ENCODE measurements around the gene COX8A.

Gene COX8A

DNA sequence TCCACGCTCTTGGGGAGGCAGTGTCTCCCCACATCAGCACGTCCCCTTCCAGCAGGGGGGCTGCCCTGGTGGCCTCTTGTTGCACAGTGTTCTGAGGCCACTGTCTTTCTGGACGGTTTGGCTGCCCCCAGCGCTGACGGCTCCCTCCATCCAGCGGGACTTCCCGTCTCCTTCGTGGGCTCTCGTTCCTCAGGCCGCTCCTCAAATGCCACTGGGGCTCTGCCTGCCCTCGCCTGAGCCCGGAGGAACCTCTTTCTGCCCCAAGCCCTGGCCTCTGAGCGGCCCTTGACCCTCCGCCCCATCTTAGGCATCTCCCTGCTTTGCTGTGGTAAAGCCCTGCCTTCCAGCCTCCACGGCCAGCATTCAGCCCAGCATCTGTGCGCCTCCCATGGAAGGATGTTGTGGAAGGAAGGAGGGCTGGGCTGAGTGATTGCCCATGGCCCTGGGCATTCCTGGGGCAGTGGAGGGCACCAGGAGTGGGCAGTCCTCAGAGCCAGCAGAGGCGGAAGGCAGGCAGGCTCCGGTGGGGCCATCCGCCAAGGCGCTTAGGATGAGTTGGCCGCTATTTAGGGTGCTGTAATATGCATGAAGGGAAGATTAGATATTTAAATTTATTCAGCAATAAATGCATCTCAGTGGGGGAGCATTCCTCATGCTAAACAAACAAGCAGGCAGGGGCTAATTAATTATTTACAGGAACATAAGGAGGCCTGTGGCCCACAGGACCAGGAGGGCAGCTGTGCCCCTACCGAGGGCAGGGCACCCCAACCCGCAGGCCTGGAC lies 29.6 kb downstream of the COX8A start:
- DNase-seq (ENCODE audit: low read depth) = peak; percentile 34

DNA sequence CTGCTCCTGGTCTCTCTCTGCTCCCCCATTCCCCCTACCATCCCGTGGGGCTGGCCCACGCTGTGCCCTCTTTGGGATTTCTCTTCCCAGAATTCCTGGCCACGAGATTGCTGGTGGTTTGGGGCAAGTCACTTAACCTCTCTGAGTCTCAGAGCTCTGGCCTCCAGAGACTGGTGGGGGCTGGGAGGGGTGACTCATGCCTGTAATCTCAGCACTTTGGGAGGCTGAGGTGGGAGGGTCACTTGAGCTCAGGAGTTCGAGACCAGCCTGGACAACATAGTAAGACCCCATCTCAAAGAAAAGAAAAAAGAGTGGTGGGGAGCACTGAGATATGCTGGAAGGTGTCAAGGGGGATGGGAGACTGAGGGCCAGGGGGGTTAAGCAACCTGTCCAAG lies 30.2 kb downstream of the COX8A start:
- peak; percentile 31 for DNase-seq (ENCODE audit: low read depth)

DNA sequence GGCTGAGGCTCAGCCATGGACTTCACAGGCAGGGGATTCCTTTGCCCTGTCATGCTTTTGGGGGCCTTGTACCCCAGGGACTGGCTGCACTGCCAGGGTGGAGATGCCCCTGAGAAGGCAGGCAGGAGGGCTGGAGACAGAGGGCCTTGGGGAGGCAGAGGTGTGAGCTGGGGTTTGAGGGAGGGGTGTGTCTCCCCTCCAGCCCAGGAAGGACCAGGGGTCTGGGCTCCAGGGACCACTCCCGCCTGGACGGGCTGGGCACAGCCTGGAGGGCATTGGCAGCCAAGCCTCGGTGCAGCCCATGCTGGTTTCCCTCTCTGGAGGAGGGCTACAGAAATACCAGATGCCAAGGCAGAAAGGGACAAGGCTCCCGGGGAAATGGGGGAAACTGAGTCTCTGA lies 31.3 kb downstream of the COX8A start:
- DNase-seq (ENCODE audit: low read depth) = no peak

DNA sequence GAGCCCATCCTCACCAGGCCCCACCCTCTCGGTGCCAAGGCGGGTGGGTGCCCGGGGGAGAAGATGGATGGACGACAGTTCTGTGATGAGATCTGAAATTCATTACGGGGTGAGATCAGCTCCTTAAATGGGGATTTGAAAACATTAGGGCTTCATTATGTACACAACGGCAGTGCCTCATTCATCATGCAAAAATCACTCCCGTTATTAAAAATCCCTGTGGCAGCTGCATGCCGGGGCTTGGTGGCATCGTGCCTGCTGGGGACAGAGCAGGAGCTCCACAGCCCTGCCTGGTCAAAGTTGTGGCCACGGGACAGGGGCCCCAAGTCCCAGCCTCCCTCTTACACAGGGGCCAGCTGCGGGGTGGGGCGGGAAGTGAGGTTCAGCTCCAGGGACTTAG lies 32.0 kb downstream of the COX8A start:
- DNase-seq (ENCODE audit: low read depth) = no peak

DNA sequence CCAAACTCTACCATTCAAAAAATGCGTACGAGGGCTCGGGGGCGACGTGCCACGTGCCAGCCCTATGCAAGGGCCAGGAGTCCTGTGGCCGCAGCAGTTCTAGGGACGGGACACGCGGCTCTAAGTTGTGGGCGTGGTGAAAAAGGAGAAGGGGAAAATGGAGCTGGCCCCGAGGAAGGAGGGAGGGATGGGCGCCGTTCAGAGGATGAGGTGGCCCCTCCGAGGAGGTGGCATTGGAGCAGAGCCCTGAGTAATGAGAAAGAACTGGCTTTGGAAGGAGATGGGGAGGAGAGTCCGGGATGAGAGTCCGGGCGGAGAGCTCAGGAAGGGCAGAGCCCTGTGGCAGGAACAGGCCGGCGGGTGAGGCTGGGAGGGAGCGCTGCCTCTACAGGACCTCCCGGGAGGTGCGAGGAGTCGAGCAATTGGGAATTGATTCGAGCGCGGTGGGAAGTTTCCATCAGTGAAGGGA lies 32.8 kb downstream of the COX8A start:
- DNase-seq (ENCODE audit: low read depth) = peak; percentile 74

DNA sequence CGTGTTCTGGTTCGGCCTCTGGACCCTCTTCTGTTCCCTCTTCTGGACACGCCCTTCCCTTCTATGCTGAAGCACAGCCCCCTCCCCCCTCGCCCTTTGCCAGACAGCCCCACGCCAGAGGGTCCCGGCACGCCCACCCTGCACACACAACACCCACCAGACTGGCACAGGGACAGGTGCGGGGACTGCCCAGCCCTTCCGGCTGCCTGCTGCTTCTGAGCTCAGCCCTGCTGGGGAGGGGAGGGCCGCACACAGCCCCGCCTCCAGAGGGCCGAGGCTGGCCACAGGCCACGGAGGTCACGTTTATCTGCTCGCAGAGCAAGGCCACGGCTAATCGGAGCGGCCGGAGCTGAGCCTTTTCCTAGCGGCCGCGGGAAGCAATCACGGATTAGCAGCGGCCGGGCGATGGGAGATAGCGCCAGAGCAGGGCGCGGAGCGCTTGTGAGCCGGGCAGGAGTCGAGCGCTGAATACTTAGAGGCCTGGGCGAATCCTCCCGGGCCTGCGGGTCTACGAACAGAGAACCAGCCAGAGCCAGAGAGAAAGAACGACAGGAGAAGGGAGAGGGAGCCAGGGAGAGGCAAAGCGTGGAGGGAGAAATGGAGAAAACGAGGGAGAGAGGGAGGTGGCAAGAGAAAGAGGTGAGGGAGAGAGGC lies 33.3 kb downstream of the COX8A start:
- DNase-seq (ENCODE audit: low read depth) = peak; percentile 57

DNA sequence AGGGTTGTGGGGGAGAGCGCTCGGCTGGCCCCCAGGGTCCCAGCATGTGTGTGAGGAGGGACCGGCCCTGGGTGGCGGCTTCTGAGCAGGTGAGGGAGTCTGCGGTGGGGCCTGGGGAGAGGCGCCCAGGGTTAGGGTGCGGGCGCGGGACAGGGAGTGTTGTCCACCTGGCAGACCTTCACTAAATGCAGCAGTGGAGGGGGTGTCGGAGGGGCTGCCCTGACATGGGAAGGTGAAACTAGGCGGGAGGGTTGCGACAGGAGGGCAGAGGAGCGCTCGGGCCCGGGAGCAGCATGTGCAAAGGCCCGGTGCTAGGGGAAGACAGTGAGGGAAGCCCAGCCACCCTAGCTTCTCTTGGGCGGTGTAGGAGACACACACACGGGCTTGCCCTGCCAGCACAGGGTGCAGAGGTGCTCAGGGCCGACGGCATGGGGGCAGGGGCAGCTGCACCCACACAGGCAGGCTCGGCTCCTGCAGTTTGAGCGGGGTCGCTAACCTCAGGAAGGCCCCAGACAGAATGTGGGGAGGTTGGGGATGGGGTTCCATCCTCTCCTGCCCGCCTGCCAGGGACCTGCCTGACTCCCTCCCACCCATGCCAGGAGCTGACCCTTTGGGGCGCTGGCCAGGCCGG lies 34.0 kb downstream of the COX8A start:
- no peak for DNase-seq (ENCODE audit: low read depth)

DNA sequence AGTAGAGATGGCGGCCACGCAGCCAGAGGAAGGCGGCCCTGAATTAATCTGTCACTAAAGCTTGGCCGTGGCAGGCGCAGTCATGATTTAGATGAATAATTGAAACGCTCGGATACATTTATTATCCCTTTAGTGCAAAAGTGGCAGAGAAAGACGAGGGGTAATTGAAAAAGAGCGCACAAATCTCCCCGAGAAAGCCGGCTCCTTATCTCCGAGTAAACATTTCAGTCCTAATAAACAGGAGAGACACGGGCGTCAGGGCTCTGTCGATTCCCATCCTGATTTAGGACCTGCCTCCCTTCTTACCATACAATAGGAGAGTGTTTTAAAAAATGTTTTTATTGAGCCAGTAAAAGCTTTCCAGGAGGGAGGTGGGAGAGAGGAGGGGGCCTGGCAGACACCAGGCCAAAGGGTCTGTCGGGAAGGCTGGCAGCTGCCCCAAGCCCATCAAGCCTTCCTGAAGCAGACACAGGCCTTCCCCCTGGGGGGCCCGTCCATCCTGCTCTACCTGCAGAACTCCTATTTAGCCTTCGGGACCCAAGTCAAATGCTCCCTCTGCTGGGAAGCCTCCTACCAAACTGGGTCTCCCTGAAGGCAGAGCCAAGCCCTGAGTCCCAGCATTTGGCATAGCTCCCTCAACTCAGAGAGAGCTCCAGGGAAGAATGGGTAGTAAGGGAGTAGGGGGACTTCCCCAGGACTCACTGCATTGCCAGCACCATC lies 34.7 kb downstream of the COX8A start:
- DNase-seq (ENCODE audit: low read depth) = no peak

DNA sequence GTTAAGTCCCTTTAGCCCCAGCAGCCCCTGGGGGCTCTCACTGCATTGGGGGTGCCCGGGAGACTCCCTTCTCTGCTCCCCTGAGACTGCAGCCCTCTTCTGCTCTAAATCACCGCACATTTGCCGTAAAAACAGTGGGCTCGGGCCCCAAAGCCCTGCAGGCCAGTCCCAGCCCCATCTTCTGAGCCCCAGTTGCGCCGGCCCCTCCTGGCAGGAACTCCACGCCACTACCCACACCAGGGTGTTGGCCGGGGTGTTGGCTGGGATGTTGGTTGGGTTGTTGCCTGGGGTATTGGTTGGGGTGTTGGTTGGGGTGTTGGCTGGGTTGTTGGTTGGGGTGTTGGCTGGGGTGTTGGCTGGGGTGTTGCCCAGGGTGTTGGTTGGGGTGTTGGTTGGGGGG lies 35.3 kb downstream of the COX8A start:
- DNase-seq (ENCODE audit: low read depth) = no peak

DNA sequence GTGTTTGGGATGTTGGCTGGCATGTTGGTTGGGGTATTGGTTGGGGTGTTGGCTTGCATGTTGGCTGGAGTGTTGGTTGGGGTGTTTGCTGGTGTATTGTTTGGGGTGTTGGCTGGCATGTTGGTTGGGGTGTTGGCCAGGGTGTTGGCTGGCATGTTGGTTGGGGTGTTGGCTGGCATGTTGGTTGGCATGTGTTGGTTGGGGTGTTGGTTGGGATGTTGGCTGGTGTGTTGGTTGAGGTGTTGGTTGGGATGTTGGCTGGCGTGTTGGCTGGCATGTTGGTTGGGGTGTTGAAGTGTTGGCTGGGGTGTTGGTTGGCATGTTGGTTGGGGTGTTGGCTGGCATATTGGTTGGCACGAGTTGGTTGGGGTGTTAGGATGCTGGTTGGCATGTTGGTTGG lies 36.4 kb downstream of the COX8A start:
- DNase-seq (ENCODE audit: low read depth) = no peak

DNA sequence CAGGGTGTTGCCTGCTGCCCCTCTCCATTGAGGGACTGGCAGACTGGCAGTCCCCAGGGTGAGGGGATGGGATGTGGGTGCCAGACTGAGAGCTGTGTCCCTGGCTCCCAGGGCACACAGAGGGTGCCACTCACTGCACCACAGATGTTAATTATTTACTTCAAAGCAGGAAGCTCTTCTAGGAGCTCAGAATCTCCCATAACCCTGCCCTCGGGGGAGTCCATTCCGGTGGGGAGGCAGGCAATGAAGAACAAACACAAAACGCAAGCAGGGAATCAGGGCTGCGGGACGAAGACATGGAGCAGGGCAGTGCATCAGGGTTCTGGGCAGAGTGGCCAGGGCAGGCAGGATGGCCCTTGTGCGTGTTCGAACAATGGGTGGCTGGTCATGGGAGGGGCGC lies 37.0 kb downstream of the COX8A start:
- no peak for DNase-seq (ENCODE audit: low read depth)

DNA sequence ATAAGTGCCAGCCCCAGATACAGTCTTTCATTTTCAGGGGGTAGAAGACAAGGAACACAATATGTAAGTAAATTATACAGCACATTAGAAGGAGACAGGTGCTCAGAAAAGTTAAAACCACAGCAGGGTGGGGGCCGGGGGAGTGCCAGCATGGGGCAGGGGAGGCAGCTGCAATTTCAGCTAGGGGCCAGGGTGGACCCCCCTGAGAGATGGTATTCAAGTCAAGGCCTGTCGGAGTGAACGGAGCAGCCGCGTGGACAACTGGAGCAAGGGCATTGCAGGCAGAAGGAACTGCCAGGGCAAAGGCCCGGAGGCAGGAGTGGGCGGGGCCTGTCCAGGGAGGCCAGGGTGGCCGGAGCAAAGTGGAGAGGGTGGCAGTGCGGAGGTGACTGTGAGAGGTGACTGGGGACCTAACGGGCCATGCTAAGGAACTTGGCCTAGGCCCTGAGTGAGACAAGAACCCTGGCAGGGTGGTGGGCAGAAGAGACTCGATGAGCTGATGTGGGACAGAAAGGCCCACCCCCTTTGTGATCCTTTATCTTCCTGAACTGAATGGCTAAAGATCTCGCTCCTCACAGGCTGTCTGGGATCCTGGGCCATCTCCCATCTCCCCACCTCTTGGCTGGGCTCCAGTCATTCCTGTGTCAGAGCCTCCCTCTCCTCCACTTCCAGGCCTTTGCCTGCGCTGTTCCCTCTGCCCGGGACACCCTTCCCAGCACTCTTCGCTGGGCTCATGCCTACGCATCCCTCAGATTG lies 38.9 kb downstream of the COX8A start:
- DNase-seq (ENCODE audit: low read depth) = no peak

DNA sequence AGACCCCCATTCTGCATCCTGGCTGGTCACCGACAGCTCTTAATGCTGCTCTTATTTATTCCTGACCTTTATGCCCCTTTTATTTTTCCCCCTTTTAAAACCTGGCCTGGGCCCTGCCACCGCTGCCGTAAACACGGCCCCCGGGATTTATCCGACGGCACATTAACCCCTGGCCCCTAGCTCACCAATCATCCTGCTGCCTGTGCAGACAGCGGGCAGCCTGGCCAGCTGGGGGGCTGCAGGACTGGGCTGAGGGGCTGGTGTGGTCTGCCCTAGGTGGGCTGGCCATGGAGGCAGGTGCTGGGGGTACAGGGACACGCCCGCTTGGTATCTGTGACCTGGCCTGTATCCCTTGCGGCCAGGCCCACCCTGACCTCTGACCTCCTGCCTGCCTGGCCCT lies 39.9 kb downstream of the COX8A start:
- DNase-seq (ENCODE audit: low read depth) = no peak

DNA sequence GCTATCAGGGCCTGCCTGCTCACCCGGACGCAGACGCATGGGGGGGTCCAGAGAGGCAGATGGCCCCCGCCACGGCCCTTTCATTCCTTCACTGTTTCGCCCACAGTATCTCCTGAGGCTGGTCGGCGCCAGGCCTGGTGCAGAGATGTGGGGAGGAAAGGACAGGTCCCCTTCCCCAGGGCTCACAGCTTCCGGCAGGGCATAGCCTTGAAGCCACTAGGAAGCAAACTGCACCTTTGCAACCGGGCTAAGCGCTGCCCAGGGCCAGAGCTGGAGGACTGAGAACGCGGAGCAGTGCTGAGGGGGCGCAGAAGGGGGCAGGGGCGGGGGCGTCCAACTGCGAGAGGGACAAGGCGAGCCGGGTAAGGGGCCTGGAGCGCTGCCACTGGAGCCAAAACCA lies 41.1 kb downstream of the COX8A start:
- DNase-seq (ENCODE audit: low read depth) = no peak

DNA sequence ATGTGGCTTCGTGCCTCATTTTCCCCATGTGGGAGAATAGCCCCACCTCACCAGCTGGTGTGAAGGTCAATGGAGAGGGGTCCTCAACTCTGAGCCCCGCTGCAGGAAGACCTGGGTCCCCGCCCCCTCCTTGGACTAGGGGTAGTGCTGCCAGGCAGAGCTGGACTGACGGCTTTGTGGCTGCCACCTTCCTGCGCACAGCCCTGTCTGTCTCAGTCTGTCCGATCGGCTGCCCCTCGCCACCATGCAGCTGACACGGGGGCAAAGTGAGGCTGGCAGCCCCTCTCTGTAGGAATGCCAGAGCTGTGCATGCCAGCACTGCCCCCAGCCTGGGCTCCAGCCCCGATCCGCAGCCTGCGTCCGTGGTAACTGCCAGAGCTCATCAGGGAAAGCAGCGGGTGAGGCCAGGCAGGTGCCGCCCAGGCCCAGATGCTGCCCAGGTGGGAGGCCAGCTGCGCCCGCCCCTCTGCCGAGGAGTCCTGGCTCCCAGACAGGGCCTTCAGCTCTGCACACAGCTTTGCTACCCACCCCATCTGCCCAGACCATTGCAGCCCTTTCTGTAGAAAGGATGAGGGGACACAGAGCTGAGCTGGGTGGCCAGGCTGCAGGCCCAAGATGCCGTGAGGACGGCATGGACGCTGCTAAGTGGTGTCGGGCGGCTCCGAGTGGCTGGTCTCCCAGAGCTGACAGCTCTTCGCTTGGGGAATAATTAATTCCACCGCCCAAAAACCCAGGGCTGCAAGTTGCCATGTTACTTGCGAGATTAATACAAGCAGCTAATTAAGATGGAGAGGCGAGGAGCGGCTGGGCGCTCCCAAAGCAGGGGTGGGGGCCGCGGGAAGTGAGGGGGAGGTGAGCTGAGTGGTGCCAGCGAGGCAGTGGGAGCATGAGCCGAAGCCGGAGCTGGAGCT lies 41.8 kb downstream of the COX8A start:
- no peak for DNase-seq (ENCODE audit: low read depth)

DNA sequence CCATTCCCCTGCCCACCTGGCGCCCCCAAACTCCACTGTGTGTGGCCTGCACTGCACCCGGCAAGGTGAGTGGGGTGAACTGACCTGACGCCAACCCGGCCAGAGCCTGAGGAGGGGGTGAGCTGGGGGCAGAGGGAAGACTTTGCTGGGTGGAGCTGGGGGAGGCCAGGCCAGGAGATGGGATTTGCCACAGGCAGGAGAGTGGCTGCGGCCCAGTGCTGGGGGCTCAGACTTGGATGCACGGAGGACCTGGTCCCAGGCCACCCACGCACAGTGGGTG lies 43.5 kb downstream of the COX8A start:
- no peak for DNase-seq (ENCODE audit: low read depth)

DNA sequence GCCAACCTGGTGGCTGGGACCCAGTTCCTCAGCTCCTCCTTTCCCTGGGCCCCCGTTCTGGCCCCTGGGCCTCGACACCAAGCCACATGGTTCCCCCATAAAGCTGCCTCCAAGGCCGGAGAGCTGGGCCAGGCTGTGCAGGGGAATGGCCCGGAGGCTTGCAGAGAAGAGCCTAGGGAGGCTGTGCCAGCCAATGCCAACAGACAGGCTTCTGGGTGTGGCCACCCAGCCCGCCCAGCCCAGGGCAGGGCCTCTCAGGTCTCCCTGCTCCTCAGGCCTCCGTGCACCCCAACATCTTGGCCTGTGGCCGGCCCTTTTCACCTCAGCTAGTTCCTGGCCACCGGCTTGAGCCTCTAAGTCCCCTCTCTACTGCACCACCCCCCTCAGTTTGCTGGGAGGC lies 43.9 kb downstream of the COX8A start:
- DNase-seq (ENCODE audit: low read depth) = no peak

DNA sequence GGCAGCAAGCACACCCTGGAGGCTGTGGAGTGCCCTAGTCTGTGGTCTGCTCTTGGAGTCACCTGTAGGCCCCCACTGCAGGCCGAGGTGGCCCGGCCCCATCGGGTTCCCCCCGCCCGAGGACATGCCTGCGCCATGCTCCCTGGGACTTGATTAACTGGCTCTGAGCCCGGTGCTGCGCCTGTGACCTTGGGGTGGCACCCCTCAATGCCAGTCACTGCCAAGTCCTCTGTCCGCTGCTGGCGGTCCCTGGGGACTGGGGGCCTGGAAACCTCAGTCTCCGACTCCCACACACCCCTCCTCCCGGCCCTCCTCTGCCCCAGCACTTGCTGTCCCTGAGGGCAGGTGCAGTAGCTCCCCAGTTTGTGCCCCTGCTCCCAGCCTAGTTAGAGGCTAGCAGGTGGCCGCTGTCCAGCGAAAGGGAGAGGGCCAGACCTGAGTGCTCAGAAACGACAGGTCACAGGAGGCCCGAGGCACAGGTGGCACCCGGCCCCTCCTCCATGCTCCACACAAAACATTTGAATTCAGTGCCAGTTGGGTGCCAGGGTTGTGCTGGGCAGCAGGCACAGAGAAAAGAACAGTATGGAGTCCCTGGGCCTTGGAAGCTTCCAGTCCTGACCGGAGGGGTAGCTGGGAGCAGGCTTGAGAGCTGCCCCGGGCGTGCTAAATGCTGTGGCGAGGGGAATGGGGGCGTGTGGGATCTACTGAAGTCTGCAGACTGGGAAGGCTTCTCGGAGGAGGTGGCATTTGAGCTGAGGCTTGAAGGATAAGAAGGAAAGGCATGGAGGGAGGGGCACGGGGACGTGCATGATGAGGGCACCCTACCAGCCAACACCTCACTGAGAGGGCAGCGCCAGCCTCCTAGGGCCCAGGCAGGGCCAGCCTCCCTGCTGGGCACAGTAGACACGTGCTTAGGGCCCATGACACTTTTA lies 45.0 kb downstream of the COX8A start:
- no peak for DNase-seq (ENCODE audit: low read depth)

DNA sequence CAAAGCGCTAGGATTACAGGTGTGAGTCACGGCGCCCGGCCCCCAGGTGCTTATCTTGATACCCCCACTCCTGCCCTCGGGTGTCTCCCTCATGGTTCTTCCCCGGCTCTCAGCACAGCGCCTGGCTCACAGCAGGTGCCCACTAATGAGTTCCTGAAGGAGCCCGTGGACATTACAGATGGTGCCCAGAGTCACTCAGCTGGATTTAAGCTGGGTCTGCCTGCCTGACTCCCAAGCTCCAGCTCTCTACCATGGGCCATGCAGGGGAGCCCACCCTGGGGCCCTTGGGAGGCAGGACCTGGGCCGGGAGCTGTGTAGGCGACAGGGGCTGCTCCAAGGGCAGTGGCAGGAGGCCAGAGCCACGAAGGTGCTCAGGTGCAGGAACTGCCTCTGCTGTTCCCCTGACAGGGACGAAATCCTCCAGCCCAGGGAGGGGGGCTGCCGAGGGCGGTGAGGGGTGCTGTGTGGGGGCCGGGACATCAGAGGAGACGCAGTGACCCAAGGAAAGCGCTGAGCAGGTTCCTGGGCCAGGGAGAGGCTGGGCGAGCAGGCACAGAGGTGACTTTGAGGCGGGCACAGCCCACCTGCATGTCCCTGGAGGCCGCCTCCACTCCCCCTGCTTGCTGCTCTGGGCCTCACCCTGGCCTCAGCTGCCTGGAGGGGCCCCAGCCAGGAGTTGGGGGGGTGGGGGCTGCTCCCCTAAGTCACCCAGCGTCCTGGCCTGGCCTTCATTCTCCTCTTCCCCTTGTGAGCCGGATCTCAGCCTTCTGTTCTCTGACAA lies 46.7 kb downstream of the COX8A start:
- DNase-seq (ENCODE audit: low read depth) = no peak

Data from EH (cell line).